Measurements from ENCODE around the gene PCSK4.
"Not testable (repeated sequence)": the region's sequence is repeated elsewhere in the genome, so short reads cannot be mapped to it uniquely, and the experiment has no call there.

The PCSK4 gene

DNA sequence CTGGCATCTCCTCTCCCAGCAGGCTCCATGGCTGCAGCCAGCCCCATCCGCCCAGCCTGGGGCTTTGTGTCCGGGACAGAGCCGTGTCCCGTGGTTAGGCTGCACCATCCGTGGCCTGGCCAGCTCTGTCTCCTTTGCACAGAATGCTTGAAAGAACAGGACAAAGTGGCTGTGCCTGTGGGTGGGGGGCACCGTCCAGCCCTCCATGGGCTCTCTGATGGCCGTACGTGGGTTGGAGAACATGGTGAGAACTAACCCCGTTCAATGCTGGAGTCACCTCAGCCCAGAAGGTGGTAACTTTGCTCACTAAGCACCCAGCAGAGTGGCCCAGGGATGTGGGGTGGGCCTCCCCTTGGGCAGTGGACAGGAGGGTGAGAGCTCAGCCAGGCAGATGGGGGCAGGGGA lies 49.1 kb downstream of the PCSK4 start:
- Histone ChIP-seq H3K4me1 (ENCODE audit: control insufficient read depth, insufficient read depth, low read length) (peaks cover 30% of the 10 kb centered on the region), H3K9me3 (replicated peaks; ENCODE audit: low read length) (no peaks in the 10 kb centered on the region), H3K9ac (ENCODE audit: low read depth, low read length) (peak overlapping the region; percentile 29), H3K4me2 (ENCODE audit: low read length) (peak overlapping the region; percentile 29), H3K27me3 (ENCODE audit: control insufficient read depth, insufficient read depth, low read length) (no peaks in the 10 kb centered on the region), H3K4me3 (ENCODE audit: low read length) (no peak overlapping the region), H3K36me3 (ENCODE audit: insufficient read depth, low read length) (peaks cover 44% of the 10 kb centered on the region)

DNA sequence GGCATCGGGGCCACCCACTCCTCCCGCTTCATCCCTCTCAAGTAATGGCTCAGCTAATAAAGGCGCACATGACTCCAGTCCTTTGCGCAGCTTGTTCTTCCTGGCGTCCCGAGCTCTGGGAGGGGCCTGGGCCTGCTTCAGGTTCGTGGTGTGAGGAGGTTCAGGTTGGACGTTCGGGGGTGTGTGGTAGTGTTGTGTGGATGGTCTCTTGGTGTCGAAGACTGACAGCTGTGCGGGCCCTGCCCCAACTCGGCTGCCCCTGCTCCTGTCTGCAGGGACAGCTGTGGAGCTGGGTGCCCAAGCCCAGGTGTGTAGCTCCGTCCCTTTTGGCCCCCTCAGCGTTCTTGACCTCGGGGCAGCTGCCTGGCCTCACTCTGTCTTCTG lies 49.7 kb downstream of the PCSK4 start:
- Histone ChIP-seq H3K27me3 (ENCODE audit: control insufficient read depth, insufficient read depth, low read length) (no peaks in the 10 kb centered on the region), H3K9ac (ENCODE audit: low read depth, low read length) (peak overlapping the region; percentile 29), H3K4me2 (ENCODE audit: low read length) (peak overlapping the region; percentile 99), H3K36me3 (ENCODE audit: insufficient read depth, low read length) (peaks cover 49% of the 10 kb centered on the region), H3K4me1 (ENCODE audit: control insufficient read depth, insufficient read depth, low read length) (peaks cover 28% of the 10 kb centered on the region), H3K4me3 (ENCODE audit: low read length) (peak overlapping the region; percentile 98), H3K9me3 (replicated peaks; ENCODE audit: low read length) (no peaks in the 10 kb centered on the region)

DNA sequence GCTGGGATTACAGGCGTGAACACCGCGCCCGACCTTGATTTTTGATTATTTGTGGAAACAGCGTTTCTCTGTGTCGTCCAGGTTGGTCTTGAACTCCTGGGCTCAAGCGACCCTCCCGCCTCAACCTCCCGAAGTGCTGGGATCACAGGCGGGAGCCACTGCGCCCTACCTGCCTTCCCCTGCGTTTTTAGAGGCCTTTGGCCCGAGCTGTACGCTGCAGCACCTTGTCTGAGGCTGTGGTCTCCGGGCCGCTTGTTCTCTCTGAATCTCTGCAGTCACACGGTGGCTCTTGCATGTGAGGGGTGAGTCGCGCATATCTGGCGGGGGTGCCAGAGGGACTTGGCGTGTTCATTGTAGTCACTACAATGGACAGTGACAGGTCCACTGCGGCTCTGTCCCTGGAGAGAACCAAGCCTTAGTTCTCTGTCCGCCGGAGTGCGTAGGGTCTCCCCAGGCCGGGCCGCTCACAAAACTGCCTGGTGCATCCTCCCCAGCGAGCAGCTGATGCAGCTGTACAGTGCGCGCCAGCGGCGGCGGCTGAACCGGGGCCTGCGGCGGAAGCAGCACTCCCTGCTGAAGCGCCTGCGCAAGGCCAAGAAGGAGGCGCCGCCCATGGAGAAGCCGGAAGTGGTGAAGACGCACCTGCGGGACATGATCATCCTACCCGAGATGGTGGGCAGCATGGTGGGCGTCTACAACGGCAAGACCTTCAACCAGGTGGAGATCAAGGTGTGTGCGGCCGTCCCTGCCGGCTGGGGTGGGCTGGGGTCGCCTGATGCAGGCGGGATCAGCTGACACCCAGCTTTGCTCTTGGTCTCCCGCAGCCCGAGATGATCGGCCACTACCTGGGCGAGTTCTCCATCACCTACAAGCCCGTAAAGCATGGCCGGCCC lies 50.4 kb downstream of the PCSK4 start:
- H3K9me3 ChIP-seq (replicated peaks; ENCODE audit: low read length); H3K27me3 ChIP-seq (ENCODE audit: control insufficient read depth, insufficient read depth, low read length): not testable (repeated sequence)
- Histone ChIP-seq H3K4me1 (ENCODE audit: control insufficient read depth, insufficient read depth, low read length) (peaks cover 26% of the 10 kb centered on the region), H3K36me3 (ENCODE audit: insufficient read depth, low read length) (peaks cover 54% of the 10 kb centered on the region), H3K4me3 (ENCODE audit: low read length) (peak overlapping the region; percentile 98), H3K4me2 (ENCODE audit: low read length) (peak overlapping the region; percentile 99), H3K9ac (ENCODE audit: low read depth, low read length) (peak overlapping the region; percentile 99)

DNA sequence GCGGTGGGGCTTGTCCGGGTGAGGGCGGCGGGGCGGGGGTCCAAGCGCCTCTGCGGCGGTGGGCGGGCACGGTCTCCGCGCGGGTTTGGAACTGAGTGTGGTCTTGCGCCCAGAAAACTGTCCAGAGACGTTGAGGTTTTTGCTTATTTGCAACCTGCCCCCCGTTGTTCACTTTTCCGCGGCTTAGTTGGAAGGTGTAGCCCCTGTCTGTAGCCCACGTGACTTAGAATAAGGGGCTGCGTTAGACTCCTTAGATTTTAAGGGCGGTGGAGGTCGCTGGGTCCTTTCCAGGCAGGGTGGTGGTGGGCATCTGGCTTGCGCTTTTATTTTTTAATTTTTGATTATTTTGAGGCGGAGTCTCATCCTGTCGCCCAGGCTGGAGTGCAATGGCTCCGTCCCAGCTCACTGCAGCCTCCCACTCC lies 51.2 kb downstream of the PCSK4 start:
- no peaks in the 10 kb centered on the region for H3K9me3 ChIP-seq (replicated peaks; ENCODE audit: low read length)
- H3K9ac ChIP-seq (ENCODE audit: low read depth, low read length): peak overlapping the region; percentile 99
- H3K4me1 ChIP-seq (ENCODE audit: control insufficient read depth, insufficient read depth, low read length): peaks cover 25% of the 10 kb centered on the region
- peak overlapping the region; percentile 99 for H3K4me2 ChIP-seq (ENCODE audit: low read length)
- peaks cover 62% of the 10 kb centered on the region for H3K36me3 ChIP-seq (ENCODE audit: insufficient read depth, low read length)
- H3K4me3 ChIP-seq (ENCODE audit: low read length): peak overlapping the region; percentile 98
- no peaks in the 10 kb centered on the region for H3K27me3 ChIP-seq (ENCODE audit: control insufficient read depth, insufficient read depth, low read length)

GRCh38 chr19:1438035-1438932 lies 51.9 kb downstream of the PCSK4 start, which contains the start of gene RPS15:
TSS of gene RPS15 (plus strand) at chr19:1438396. CDS start at chr19:1438426, 30 bp downstream.
- Histone ChIP-seq H3K4me3 (ENCODE audit: low read length) (peak within 1 kb of the TSS; percentile 98), H3K9ac (ENCODE audit: low read depth, low read length) (peak within 1 kb of the TSS; percentile 99), H3K4me2 (ENCODE audit: low read length) (peak within 1 kb of the TSS; percentile 99), H3K4me1 (ENCODE audit: control insufficient read depth, insufficient read depth, low read length) (peaks cover 24% of the 10 kb centered on the region), H3K9me3 (replicated peaks; ENCODE audit: low read length) (no peaks in the 10 kb centered on the region), H3K36me3 (ENCODE audit: insufficient read depth, low read length) (peaks cover 68% of the 10 kb centered on the region), H3K27me3 (ENCODE audit: control insufficient read depth, insufficient read depth, low read length) (no peaks in the 10 kb centered on the region)

GRCh38 chr19:1437609-1438008 lies 52.5 kb downstream of the PCSK4 start:
- Histone ChIP-seq H3K36me3 (ENCODE audit: insufficient read depth, low read length) (peaks cover 70% of the 10 kb centered on the region), H3K27me3 (ENCODE audit: control insufficient read depth, insufficient read depth, low read length) (no peaks in the 10 kb centered on the region), H3K9ac (ENCODE audit: low read depth, low read length) (peak overlapping the region; percentile 25), H3K4me1 (ENCODE audit: control insufficient read depth, insufficient read depth, low read length) (peaks cover 24% of the 10 kb centered on the region), H3K4me3 (ENCODE audit: low read length) (no peak overlapping the region), H3K9me3 (replicated peaks; ENCODE audit: low read length) (no peaks in the 10 kb centered on the region), H3K4me2 (ENCODE audit: low read length) (peak overlapping the region; percentile 56)

DNA sequence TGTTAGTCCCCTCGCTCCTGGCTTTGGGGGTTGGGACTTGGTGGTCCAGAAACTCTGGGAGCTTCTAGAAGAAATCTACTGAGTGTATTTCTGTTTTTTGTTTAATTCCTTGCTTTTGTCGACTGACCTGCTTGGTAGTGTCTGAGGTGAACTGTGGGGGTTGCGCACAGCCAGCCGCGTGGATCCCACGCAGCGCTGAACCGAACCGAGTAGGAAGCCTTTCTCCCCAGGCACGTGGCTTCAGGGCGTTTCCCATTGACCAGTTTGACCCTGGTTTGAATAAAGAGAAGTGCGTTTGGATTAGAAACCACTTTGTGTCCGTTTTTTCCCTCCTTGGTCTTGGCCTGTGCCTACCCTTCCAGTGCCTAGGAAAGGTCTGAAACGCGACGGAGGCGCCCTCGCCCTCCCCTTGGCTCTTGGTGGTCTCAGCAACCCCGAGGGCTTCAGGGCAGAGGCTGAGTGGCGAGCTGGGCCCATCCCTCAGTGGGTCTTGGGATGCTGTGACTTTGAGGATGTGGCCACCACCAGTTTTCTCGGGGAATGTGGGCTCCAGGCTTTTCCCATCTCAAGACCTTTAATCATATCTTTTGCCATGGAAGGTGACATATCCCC lies 54.7 kb downstream of the PCSK4 start:
- Histone ChIP-seq H3K9ac (ENCODE audit: low read depth, low read length) (no peak overlapping the region), H3K4me3 (ENCODE audit: low read length) (no peak overlapping the region), H3K27me3 (ENCODE audit: control insufficient read depth, insufficient read depth, low read length) (no peaks in the 10 kb centered on the region), H3K9me3 (replicated peaks; ENCODE audit: low read length) (no peaks in the 10 kb centered on the region), H3K4me2 (ENCODE audit: low read length) (no peak overlapping the region), H3K36me3 (ENCODE audit: insufficient read depth, low read length) (peaks cover 62% of the 10 kb centered on the region), H3K4me1 (ENCODE audit: control insufficient read depth, insufficient read depth, low read length) (peaks cover 19% of the 10 kb centered on the region)

DNA sequence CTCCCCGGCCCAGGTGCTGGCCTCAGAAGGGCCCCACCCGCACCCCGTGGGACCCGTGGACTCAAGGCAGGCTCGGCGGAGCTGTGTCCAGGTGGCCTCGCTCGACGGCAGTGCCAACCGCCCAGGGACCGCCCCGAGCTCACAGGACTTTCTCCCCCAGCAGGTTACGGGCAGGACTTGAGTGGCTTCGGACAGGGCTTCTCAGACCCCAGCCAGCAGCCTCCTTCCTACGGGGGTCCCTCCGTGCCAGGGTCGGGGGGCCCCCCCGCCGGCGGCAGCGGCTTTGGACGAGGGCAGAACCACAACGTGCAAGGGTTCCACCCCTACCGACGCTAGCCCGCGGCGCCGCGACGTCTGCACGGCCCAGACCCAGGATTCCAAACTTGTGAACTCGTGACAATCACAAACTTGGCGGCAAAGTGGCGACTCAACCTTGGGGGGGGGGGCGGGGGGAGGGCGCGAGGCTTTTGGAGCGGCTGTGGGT lies 55.5 kb downstream of the PCSK4 start:
- peaks cover 11% of the 10 kb centered on the region for H3K4me1 ChIP-seq (ENCODE audit: control insufficient read depth, insufficient read depth, low read length)
- H3K4me3 ChIP-seq (ENCODE audit: low read length): no peak overlapping the region
- no peaks in the 10 kb centered on the region for H3K9me3 ChIP-seq (replicated peaks; ENCODE audit: low read length)
- H3K9ac ChIP-seq (ENCODE audit: low read depth, low read length): no peak overlapping the region
- H3K27me3 ChIP-seq (ENCODE audit: control insufficient read depth, insufficient read depth, low read length): no peaks in the 10 kb centered on the region
- H3K36me3 ChIP-seq (ENCODE audit: insufficient read depth, low read length): peaks cover 57% of the 10 kb centered on the region
- H3K4me2 ChIP-seq (ENCODE audit: low read length): no peak overlapping the region

DNA sequence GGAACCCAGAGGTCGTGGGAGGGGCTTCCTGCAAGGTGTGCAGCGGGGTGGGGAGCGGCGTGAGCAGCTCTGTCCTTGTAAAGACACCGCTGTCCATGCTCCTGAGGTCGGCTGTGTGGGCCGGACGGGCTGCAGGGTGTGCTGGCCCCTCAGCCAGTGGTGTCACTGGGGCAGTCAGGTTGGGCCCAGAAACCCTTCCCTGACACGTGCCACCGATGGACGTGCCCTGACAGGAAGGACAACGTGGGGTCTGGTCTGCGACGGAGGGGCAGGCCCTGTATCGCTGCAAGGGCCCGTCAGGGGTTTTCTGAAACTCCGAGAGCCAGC lies 56.1 kb downstream of the PCSK4 start:
- H3K9me3 ChIP-seq (replicated peaks; ENCODE audit: low read length): no peaks in the 10 kb centered on the region
- H3K4me3 ChIP-seq (ENCODE audit: low read length): no peak overlapping the region
- no peaks in the 10 kb centered on the region for H3K27me3 ChIP-seq (ENCODE audit: control insufficient read depth, insufficient read depth, low read length)
- H3K4me1 ChIP-seq (ENCODE audit: control insufficient read depth, insufficient read depth, low read length): peaks cover 9% of the 10 kb centered on the region
- peaks cover 58% of the 10 kb centered on the region for H3K36me3 ChIP-seq (ENCODE audit: insufficient read depth, low read length)
- no peak overlapping the region for H3K4me2 ChIP-seq (ENCODE audit: low read length)
- H3K9ac ChIP-seq (ENCODE audit: low read depth, low read length): no peak overlapping the region

DNA sequence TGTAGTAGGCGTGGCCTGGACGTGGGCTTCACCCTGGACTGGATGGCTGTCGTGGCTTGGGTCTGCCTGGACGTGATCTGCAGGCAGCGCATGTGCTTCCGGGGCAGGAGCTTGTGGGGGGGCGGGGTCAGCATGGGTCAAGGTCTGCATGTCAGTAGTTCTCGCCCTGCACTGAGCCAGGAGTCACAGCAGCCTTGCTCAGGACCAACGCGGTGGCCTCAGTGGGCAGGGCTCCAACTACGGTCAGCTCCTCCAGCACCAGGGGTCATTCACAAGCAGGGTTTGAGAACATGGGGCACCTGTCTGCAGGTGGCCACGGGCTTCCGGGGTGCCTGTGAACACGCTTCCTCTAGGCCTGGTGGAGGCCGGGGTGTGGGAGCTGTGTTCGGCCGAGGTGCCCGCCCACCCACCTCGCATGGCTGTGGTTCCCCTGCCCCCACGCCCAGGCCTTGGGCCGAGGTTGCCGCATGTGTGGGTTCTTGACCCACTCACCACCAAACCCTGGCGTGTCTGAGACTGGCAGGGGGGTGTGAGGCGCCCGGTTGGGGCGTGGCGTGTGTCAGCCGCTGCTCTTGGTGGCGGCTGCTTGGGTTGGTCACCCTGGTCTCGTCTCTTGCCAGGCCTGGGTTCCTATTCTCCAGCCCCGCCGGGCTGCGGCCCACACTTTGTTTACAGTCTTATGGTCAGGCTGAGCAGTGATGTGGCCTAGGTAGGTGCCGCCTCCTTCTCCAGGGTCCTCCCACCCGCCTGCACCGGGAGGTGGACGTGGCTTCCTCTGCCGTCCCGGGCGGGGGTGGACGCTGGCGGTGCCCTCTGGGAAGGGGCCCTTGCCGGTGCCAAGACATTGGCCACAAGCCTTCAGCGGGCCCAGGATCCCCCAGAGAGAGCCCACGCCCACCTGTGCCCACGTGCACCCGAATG lies 56.8 kb downstream of the PCSK4 start:
- Histone ChIP-seq H3K4me1 (ENCODE audit: control insufficient read depth, insufficient read depth, low read length) (peaks cover 9% of the 10 kb centered on the region), H3K9ac (ENCODE audit: low read depth, low read length) (no peak overlapping the region), H3K27me3 (ENCODE audit: control insufficient read depth, insufficient read depth, low read length) (no peaks in the 10 kb centered on the region), H3K9me3 (replicated peaks; ENCODE audit: low read length) (no peaks in the 10 kb centered on the region), H3K4me2 (ENCODE audit: low read length) (no peak overlapping the region), H3K4me3 (ENCODE audit: low read length) (no peak overlapping the region), H3K36me3 (ENCODE audit: insufficient read depth, low read length) (peaks cover 63% of the 10 kb centered on the region)

Data from skeletal muscle satellite cell (primary cell).